ENCODE data around the gene RGL3.

The RGL3 gene

DNA sequence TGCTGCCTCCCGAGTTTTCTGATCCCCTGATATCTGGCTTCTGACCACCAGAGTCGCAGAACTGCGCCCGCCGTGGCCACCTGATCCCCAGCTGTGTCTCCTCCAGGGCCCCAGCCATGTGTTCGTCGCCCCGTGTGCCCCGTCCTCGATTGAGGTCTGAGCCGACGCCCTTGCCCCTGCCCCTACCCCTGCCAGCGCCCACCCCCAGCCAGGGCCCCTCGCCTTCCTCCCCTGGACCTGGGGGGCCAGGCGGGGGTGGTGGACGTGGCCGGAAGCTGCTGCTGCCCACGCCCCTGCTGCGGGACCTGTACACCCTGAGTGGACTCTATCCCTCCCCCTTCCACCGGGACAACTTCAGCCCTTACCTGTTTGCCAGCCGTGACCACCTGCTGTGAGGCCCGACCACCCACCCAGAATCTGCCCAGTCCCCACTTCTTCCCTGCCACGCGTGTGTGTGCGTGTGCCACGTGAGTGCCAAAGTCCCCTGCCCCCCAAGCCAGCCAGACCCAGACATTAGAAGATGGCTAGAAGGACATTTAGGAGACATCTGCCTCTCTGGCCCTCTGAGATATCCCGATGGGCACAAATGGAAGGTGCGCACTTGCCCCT, 54.7 kb downstream of the RGL3 start:
- no peak overlapping the region for H3K27ac ChIP-seq
- CTCF ChIA-PET, result interaction anchor here (0.6 kb wide), 1 partner anchor 695 kb away, joined by 3 read pairs; no protein-coding TSS in a partner anchor
- DNase-seq (ENCODE audit: low spot score), result no peak
- TF ChIP-seq, protein P1, sequence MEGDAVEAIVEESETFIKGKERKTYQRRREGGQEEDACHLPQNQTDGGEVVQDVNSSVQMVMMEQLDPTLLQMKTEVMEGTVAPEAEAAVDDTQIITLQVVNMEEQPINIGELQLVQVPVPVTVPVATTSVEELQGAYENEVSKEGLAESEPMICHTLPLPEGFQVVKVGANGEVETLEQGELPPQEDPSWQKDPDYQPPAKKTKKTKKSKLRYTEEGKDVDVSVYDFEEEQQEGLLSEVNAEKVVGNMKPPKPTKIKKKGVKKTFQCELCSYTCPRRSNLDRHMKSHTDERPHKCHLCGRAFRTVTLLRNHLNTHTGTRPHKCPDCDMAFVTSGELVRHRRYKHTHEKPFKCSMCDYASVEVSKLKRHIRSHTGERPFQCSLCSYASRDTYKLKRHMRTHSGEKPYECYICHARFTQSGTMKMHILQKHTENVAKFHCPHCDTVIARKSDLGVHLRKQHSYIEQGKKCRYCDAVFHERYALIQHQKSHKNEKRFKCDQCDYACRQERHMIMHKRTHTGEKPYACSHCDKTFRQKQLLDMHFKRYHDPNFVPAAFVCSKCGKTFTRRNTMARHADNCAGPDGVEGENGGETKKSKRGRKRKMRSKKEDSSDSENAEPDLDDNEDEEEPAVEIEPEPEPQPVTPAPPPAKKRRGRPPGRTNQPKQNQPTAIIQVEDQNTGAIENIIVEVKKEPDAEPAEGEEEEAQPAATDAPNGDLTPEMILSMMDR (conservative IDR thresholded peaks at IDR 0.05; ENCODE audit: low read depth), result no peak
- POLR2A ChIA-PET (ENCODE audit: low non-redundant PET), result no interaction called here

DNA sequence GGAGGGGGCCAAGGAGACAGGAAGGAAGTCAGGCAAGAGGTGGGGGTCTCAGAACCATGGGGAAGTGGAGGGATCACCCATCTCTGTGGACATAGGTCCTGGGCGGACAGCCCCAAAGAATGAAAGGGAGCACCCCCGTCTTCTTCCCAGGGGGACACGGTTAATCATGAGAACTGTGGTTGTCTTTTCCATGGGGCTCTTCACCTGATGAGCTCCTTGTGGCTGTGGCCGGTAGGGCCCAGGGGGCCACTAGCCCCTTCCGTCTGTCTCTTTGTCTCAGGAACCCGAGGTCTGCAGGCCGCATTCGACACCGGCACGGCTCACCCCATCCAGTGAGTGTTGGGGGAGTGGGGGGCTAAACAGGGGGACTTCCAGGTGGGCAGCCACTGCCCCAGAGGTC, 55.2 kb downstream of the RGL3 start:
- H3K27ac ChIP-seq, result no peak overlapping the region
- no peak for DNase-seq (ENCODE audit: low spot score)
- ChIA-PET POLR2A (ENCODE audit: low non-redundant PET) (no interaction called here), CTCF (no interaction called here)
- TF ChIP-seq, protein P1 (conservative IDR thresholded peaks at IDR 0.05; ENCODE audit: low read depth), result no peak

DNA sequence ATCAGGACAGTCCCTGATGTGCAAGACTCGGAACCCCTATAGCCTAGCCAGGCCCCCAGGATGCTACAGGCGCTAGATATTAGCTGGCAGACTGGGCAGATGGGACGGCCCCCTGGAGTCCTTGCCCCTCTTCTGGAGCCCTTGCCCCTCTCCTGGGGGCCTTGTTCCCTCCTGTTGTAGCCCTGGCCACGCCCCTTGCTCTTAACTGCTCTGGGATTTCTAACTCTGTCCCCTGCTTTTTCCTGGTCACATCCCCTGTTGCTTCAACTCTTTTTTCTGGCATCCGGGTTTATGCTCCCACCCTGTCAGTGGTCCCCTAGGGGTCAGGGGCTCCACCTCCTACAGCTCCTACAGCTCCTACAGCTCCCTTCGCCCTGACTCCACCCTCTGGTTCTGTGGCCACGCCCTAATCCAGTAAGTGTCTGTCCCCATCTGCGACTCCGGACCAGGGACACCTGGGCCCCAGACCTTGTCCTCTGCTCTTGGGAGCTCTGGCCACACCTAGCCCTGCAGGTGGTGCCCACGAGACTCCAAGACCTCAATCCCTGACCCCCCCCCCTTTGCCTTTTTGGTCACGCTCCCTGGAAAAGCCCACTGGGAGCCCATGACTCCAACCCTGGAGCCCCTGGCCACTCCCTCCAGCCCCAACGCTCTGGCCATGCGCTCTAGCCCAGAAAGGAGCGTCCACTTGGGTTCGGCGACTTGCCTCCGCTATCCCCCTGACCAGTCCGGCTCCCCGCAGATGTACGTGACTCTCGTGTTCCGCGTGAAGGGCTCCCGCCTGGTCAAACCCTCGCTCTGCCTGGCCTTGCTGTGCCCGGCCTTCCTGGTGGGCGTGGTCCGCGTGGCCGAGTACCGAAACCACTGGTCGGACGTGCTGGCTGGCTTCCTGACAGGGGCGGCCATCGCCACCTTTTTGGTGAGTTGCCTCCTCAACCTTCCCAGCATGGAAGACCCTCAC, 57.1 kb downstream of the RGL3 start:
- no peak overlapping the region for H3K27ac ChIP-seq
- no peak for DNase-seq (ENCODE audit: low spot score)
- TF ChIP-seq, protein P1 (conservative IDR thresholded peaks at IDR 0.05; ENCODE audit: low read depth), result no peak
- POLR2A ChIA-PET (ENCODE audit: low non-redundant PET), result no interaction called here
- CTCF ChIA-PET, result interaction anchor here (0.5 to 1.2 kb wide), 2 partner anchors 16 to 40 kb away, joined by 3 read pairs; no protein-coding TSS in a partner anchor

DNA sequence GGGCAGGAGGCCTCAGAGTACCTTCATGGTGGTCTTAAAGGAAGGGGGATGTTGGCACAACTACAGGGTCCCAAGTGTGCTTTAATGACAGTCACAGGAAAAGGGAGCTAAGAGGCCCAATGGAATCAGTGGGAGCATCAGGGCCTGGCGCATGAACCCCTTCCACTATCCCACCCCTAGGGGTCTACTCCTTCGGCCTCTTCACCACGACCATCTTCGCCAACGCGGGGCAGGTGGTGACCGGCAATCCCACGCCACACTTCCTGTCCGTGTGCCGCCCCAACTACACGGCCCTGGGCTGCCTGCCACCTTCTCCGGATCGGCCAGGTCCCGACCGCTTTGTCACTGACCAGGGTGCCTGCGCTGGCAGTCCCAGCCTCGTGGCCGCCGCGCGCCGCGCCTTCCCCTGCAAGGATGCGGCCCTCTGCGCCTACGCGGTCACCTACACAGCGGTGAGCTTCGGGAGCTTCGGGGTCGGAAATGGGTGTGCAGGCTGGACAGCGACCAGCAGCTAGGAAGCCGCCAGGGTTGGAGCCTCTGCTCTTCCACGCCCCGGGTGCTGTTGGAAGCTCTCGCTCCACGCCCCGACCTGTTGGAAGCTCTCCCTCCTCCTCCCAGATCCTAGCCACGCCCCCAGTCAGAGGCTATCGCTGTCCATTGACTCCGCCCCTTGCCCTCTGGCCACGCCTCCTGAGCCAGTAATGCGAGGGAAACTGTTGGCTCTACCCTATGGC, 57.9 kb downstream of the RGL3 start:
- CTCF ChIA-PET, result interaction anchor here (0.5 to 1.2 kb wide), 3 partner anchors 17 to 39 kb away, joined by 3 read pairs; no protein-coding TSS in a partner anchor
- H3K27ac ChIP-seq, result no peak overlapping the region
- TF ChIP-seq, protein P1 (conservative IDR thresholded peaks at IDR 0.05; ENCODE audit: low read depth), result no peak
- DNase-seq (ENCODE audit: low spot score), result no peak
- POLR2A ChIA-PET (ENCODE audit: low non-redundant PET), result no interaction called here

DNA sequence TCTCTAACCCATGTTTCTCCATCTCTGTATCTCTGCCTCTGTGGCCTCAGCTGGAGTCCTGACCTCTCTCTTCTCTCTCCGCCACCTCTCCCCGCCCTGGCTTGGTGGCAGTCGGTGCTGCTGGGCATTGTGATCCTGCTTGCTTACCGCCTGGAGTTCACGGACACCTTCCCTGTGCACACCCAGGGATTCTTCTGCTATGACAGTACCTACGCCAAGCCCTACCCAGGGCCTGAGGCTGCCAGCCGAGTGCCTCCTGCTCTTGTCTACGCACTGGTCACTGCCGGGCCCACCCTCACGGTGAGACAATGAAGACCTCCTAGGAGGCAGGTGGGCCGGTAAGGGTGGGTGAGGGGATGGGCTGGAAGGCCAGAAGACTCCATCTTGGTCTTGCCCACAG, 59.7 kb downstream of the RGL3 start:
- DNase-seq (ENCODE audit: low spot score), result peak; percentile 49
- ChIA-PET POLR2A (ENCODE audit: low non-redundant PET) (no interaction called here), CTCF (interaction anchor here (0.6 to 0.7 kb wide), 2 partner anchors 22 to 93 kb away, joined by 3 to 4 read pairs; no protein-coding TSS in a partner anchor)
- TF ChIP-seq, protein P1 (conservative IDR thresholded peaks at IDR 0.05; ENCODE audit: low read depth), result no peak
- peak overlapping the region; percentile 41 for H3K27ac ChIP-seq

All from RWPE1 (cell line).